ENCODE data around the gene SLC22A23. TPM values are rescaled to one million over a fixed set of nuclear protein-coding genes. Genes with fewer than 3 reads are reported as not detected.
A peak's percentile ranks its signal among the peaks of the same experiment; 100 is the strongest.

SLC22A23 gene
- polyA plus RNA-seq, 4 donors, result 9.5 to 38.3 (median 15.0) TPM

DNA sequence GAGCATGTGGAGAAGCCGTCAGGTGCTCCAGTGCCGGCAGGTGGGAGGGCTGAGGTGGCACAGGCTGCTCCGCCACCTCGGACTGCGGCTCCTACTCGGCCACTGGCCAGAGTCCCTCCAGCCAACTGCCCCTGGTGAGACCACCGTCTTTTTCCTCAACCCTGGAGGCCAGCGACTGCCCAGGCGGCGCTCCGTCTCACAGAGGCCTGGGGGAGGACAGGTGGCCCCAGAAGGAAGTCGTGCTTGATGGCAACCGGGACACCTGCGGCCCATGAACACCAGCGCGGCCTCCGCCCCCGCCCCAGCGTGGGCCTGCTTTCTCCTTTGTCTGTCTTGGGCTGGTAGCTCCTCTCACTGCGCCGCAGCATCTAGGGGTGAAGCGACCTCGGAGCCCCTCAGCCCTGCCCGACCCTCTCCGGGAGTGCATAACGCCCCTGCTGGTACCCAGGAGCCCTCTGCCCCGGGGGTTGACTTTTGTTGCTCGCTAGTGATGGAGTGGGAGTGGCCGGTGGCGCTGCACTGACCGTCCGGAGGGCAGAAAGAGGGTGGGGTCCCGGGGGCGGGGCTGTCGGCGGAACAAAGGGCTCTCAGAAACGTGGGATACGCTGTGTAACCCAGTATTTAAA is 228.7 kb downstream of the SLC22A23 start:
- peaks cover 0 to 3% (median 0%) of the 10 kb centered on the region in 3 donors for H3K36me3 ChIP-seq (ENCODE audit: control insufficient read depth in 3 of 3, insufficient read depth in 2 of 3, low read depth in 1 of 3, low read length in 3 of 3)
- FAIRE-seq (no peak), DNase-seq (peak in 1 of 2 donors; percentile 62)
- peaks cover 6 to 70% (median 47%) of the 10 kb centered on the region in 3 donors for H3K27me3 ChIP-seq (ENCODE audit: control insufficient read depth in 3 of 3, insufficient read depth in 3 of 3, low read length in 3 of 3)
- H3K9me3 ChIP-seq (ENCODE audit: control insufficient read depth in 2 of 2, insufficient read depth in 1 of 2, low read depth in 1 of 2, low read length in 1 of 2), result peaks cover 0 to 3% of the 10 kb centered on the region in 2 donors
- H3K4me1 ChIP-seq (ENCODE audit: control insufficient read depth in 3 of 3, insufficient read depth in 2 of 3, low read depth in 1 of 3, low read length in 2 of 3), result peaks cover 6 to 48% (median 16%) of the 10 kb centered on the region in 3 donors
- peak overlapping the region in 2 of 3 donors; percentile 29 to 37 for H3K4me3 ChIP-seq (ENCODE audit: low read depth in 1 of 3, low read length in 3 of 3)
- 0 to 1% (median 1%) methylated on average over 26 to 38 of the region's 38 CpGs for WGBS, 3 donors
- peak overlapping the region in 1 of 3 donors; percentile 48 for H3K27ac ChIP-seq (ENCODE audit: low read depth in 1 of 3, low read length in 2 of 3)

DNA sequence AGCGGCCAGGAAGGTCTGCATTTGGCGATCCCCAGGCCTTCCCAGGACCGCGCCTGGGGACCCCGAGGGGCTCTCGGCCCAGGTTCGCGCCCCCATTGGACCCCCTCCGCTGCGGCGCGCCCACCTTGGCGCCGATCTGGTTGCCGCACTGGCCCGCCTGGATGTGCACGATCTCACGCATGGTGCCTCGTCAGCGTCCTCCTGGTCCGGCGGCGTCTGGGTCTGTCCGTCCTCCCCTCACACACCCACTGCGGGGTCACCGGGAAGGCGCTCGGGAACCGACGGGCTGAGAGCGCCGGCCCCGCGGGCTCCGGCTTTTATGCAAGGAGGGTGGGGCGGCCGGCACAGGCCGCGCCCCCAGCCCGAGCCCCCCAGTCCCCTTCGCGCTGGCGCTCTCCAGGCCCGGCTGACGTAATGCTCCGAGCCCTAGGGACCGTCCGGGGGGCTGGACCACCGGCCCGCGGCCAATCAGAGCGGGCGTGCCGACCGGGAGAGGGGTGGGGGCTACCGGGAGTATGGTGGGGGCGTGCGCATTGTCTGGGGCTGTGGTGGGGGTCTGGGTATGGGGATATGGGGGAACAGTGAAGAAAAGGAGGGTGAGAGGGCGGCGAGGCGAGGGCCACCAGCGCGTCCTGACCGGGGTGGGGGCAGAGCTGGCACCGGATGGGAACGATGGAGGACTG is 229.3 kb downstream of the SLC22A23 start, which contains the start of gene TUBB2B:
TSS of gene TUBB2B (minus strand) at position 291 of the 683 bp plus-strand sequence. CDS start at position 181, 110 bp downstream.
- peak within 1 kb of the TSS; percentile 26 to 37 (median 34) for H3K4me3 ChIP-seq (ENCODE audit: low read depth in 1 of 3, low read length in 3 of 3)
- peaks cover 6 to 69% (median 47%) of the 10 kb centered on the region in 3 donors for H3K27me3 ChIP-seq (ENCODE audit: control insufficient read depth in 3 of 3, insufficient read depth in 3 of 3, low read length in 3 of 3)
- FAIRE-seq (no peak), DNase-seq (peak in 1 of 2 donors; percentile 46)
- 1% methylated on average over 59 to 66 of the region's 66 CpGs for WGBS, 3 donors
- H3K4me1 ChIP-seq (ENCODE audit: control insufficient read depth in 3 of 3, insufficient read depth in 2 of 3, low read depth in 1 of 3, low read length in 2 of 3), result peaks cover 6 to 46% (median 16%) of the 10 kb centered on the region in 3 donors
- peak within 1 kb of the TSS in 1 of 3 donors; percentile 48 for H3K27ac ChIP-seq (ENCODE audit: low read depth in 1 of 3, low read length in 2 of 3)
- H3K36me3 ChIP-seq (ENCODE audit: control insufficient read depth in 3 of 3, insufficient read depth in 2 of 3, low read depth in 1 of 3, low read length in 3 of 3), result peaks cover 0 to 3% (median 0%) of the 10 kb centered on the region in 3 donors
- H3K9me3 ChIP-seq (ENCODE audit: control insufficient read depth in 2 of 2, insufficient read depth in 1 of 2, low read depth in 1 of 2, low read length in 1 of 2), result peaks cover 0 to 3% of the 10 kb centered on the region in 2 donors

DNA sequence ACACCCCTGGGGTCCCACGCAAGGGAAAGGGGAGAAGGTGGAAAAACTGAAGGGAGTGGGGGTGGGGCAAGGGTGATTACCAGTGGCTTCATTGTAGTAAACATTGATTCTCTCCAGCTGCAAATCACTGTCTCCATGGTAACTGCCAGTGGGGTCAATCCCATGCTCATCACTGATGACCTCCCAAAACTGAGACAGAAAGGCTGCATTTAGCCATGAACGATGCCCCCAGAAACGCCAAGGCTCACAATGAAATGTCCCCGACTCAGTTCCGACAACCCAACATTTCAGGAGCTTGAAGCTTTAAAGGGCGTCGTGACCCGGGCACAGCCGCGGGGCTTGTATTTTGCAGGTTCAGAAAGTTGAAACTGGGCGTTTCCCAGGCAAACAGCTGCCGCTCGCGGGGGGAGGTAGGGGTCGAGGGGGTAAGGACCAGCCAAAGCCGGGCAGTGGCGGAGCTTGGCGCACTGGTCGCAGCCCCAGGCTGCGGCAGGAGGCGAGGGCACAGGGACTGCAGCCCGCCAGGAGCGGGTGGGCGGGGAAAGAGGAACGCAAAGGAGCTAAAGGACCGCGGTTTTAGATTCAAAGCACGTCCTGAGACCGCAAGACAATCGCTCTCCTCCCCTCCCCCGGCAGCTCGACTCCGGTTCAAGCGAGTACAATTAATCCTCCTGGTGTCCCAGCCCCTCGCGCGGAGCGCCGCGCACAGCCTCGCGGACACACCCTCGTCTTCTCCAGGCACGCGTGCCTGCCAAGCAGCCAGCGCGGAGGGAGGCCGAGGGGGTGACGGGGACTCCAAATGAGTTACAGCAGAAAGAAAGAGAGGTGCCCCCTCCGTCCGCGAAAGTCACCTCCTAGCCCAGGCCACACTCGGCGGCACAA is 230.1 kb downstream of the SLC22A23 start:
- Histone ChIP-seq H3K27ac (ENCODE audit: low read depth in 1 of 3, low read length in 2 of 3) (peak overlapping the region in 1 of 3 donors; percentile 44), H3K4me1 (ENCODE audit: control insufficient read depth in 3 of 3, insufficient read depth in 2 of 3, low read depth in 1 of 3, low read length in 2 of 3) (peaks cover 4 to 38% (median 16%) of the 10 kb centered on the region in 3 donors), H3K4me3 (ENCODE audit: low read depth in 1 of 3, low read length in 3 of 3) (peak overlapping the region in 2 of 3 donors; percentile 26 to 34), H3K36me3 (ENCODE audit: control insufficient read depth in 3 of 3, insufficient read depth in 2 of 3, low read depth in 1 of 3, low read length in 3 of 3) (peaks cover 0 to 3% (median 0%) of the 10 kb centered on the region in 3 donors), H3K9me3 (ENCODE audit: control insufficient read depth in 2 of 2, insufficient read depth in 1 of 2, low read depth in 1 of 2, low read length in 1 of 2) (peaks cover 0 to 3% of the 10 kb centered on the region in 2 donors), H3K27me3 (ENCODE audit: control insufficient read depth in 3 of 3, insufficient read depth in 3 of 3, low read length in 3 of 3) (peaks cover 6 to 64% (median 40%) of the 10 kb centered on the region in 3 donors)
- FAIRE-seq, result no peak
- DNase-seq, result peak in 1 of 2 donors; percentile 62
- 3 to 4% (median 3%) methylated on average over 45 to 54 of the region's 54 CpGs for WGBS, 3 donors

GRCh38 chr6:3226042-3226441 is 230.8 kb downstream of the SLC22A23 start:
- H3K4me1 ChIP-seq (ENCODE audit: control insufficient read depth in 3 of 3, insufficient read depth in 2 of 3, low read depth in 1 of 3, low read length in 2 of 3), result peaks cover 4 to 38% (median 16%) of the 10 kb centered on the region in 3 donors
- WGBS, 3 donors, result 88 to 91% (median 89%) methylated on average over 10 of the region's 10 CpGs
- FAIRE-seq (no peak), DNase-seq (no peak)
- H3K27ac ChIP-seq (ENCODE audit: low read depth in 1 of 3, low read length in 2 of 3), result no peak overlapping the region
- H3K27me3 ChIP-seq (ENCODE audit: control insufficient read depth in 3 of 3, insufficient read depth in 3 of 3, low read length in 3 of 3), result peaks cover 6 to 59% (median 39%) of the 10 kb centered on the region in 3 donors
- peaks cover 0 to 3% (median 0%) of the 10 kb centered on the region in 3 donors for H3K36me3 ChIP-seq (ENCODE audit: control insufficient read depth in 3 of 3, insufficient read depth in 2 of 3, low read depth in 1 of 3, low read length in 3 of 3)
- H3K9me3 ChIP-seq (ENCODE audit: control insufficient read depth in 2 of 2, insufficient read depth in 1 of 2, low read depth in 1 of 2, low read length in 1 of 2), result peaks cover 0 to 3% of the 10 kb centered on the region in 2 donors
- H3K4me3 ChIP-seq (ENCODE audit: low read depth in 1 of 3, low read length in 3 of 3), result peak overlapping the region in 1 of 3 donors; percentile 34

- Histone ChIP-seq H3K27me3 (ENCODE audit: control insufficient read depth in 3 of 3, insufficient read depth in 3 of 3, low read length in 3 of 3) (peaks cover 6 to 36% (median 16%) of the 10 kb centered on the region in 3 donors), H3K4me1 (ENCODE audit: control insufficient read depth in 3 of 3, insufficient read depth in 2 of 3, low read depth in 1 of 3, low read length in 2 of 3) (peaks cover 2 to 10% (median 2%) of the 10 kb centered on the region in 3 donors), H3K9me3 (ENCODE audit: control insufficient read depth in 2 of 2, insufficient read depth in 1 of 2, low read depth in 1 of 2, low read length in 1 of 2) (peaks cover 0 to 3% of the 10 kb centered on the region in 2 donors), H3K27ac (ENCODE audit: low read depth in 1 of 3, low read length in 2 of 3) (no peak overlapping the region), H3K4me3 (ENCODE audit: low read depth in 1 of 3, low read length in 3 of 3) (no peak overlapping the region), H3K36me3 (ENCODE audit: control insufficient read depth in 3 of 3, insufficient read depth in 2 of 3, low read depth in 1 of 3, low read length in 3 of 3) (peaks cover 0 to 3% (median 0%) of the 10 kb centered on the region in 3 donors)
- 73 to 86% (median 82%) methylated on average over 4 of the region's 4 CpGs for WGBS, 3 donors
- FAIRE-seq (no peak), DNase-seq (no peak)
These were observed 234.3 kb downstream of the SLC22A23 start for GRCh38 chr6:3222506-3223038.

GRCh38 chr6:3221578-3221977 is 235.3 kb downstream of the SLC22A23 start:
- H3K36me3 ChIP-seq (ENCODE audit: control insufficient read depth in 3 of 3, insufficient read depth in 2 of 3, low read depth in 1 of 3, low read length in 3 of 3), result peaks cover 0 to 3% (median 0%) of the 10 kb centered on the region in 3 donors
- H3K4me3 ChIP-seq (ENCODE audit: low read depth in 1 of 3, low read length in 3 of 3), result no peak overlapping the region
- peaks cover 0 to 3% of the 10 kb centered on the region in 2 donors for H3K9me3 ChIP-seq (ENCODE audit: control insufficient read depth in 2 of 2, insufficient read depth in 1 of 2, low read depth in 1 of 2, low read length in 1 of 2)
- no peak for FAIRE-seq
- no peak overlapping the region for H3K27ac ChIP-seq (ENCODE audit: low read depth in 1 of 3, low read length in 2 of 3)
- 90 to 99% (median 95%) methylated on average over 4 of the region's 4 CpGs for WGBS, 3 donors
- peaks cover 0 to 1% (median 0%) of the 10 kb centered on the region in 3 donors for H3K4me1 ChIP-seq (ENCODE audit: control insufficient read depth in 3 of 3, insufficient read depth in 2 of 3, low read depth in 1 of 3, low read length in 2 of 3)
- DNase-seq, result no peak
- peaks cover 5 to 26% (median 8%) of the 10 kb centered on the region in 3 donors for H3K27me3 ChIP-seq (ENCODE audit: control insufficient read depth in 3 of 3, insufficient read depth in 3 of 3, low read length in 3 of 3)

GRCh38 chr6:3220366-3220765 is 236.5 kb downstream of the SLC22A23 start:
- 84 to 90% (median 90%) methylated on average over 2 of the region's 2 CpGs for WGBS, 3 donors
- no peak overlapping the region for H3K27ac ChIP-seq (ENCODE audit: low read depth in 1 of 3, low read length in 2 of 3)
- no peak for FAIRE-seq
- no peaks in the 10 kb centered on the region for H3K9me3 ChIP-seq (ENCODE audit: control insufficient read depth in 2 of 2, insufficient read depth in 1 of 2, low read depth in 1 of 2, low read length in 1 of 2)
- peaks cover 0 to 18% (median 3%) of the 10 kb centered on the region in 3 donors for H3K27me3 ChIP-seq (ENCODE audit: control insufficient read depth in 3 of 3, insufficient read depth in 3 of 3, low read length in 3 of 3)
- H3K36me3 ChIP-seq (ENCODE audit: control insufficient read depth in 3 of 3, insufficient read depth in 2 of 3, low read depth in 1 of 3, low read length in 3 of 3), result no peaks in the 10 kb centered on the region
- no peaks in the 10 kb centered on the region for H3K4me1 ChIP-seq (ENCODE audit: control insufficient read depth in 3 of 3, insufficient read depth in 2 of 3, low read depth in 1 of 3, low read length in 2 of 3)
- H3K4me3 ChIP-seq (ENCODE audit: low read depth in 1 of 3, low read length in 3 of 3), result no peak overlapping the region
- no peak for DNase-seq
